GM12891 (cell line): ENCODE measurements around the gene YJU2.
"Not testable (repeated sequence)": the region's sequence is repeated elsewhere in the genome, so short reads cannot be mapped to it uniquely, and the experiment has no call there.

Experiments
- DNase-seq: peaks from one replicate; pipeline ENCODE4 v3.0.0; 2011; ENCODE audit warnings: low spot score; ENCODE audit not compliant: insufficient read length
- FAIRE-seq: peaks from 2 replicates; lab custom pipeline; 2011; peaks lifted over from hg19 to GRCh38; lab: Jason Lieb, UNC
- PAX5 ChIP-seq: IDR thresholded peaks from 2 replicates; pipeline ENCODE4 v1.6.1; 2011; ENCODE audit warnings: low read length, moderate library complexity, mild to moderate bottlenecking; ENCODE audit not compliant: insufficient read depth, severe bottlenecking
- POLR2A ChIP-seq: IDR thresholded peaks from 2 replicates; pipeline ENCODE4 v1.6.1; 2011; ENCODE audit warnings: low read depth, low read length, control low read depth
- POLR2AphosphoS5 ChIP-seq: IDR thresholded peaks from 2 replicates; pipeline ENCODE4 v1.6.1; 2011; ENCODE audit warnings: low read depth, low read length, control low read depth
- POU2F2 ChIP-seq: IDR thresholded peaks from 2 replicates; pipeline ENCODE4 v1.6.1; 2011; ENCODE audit warnings: low read depth, mild to moderate bottlenecking, control low read depth, low read length, moderate library complexity
- SPI1 ChIP-seq: IDR thresholded peaks from 2 replicates; pipeline ENCODE4 v1.6.1; 2011; ENCODE audit warnings: low read depth, low read length, control low read depth
- TAF1 ChIP-seq: IDR thresholded peaks from 2 replicates; pipeline ENCODE4 v1.6.1; 2011; ENCODE audit warnings: low read depth, low read length, control low read depth

The YJU2 gene

DNA sequence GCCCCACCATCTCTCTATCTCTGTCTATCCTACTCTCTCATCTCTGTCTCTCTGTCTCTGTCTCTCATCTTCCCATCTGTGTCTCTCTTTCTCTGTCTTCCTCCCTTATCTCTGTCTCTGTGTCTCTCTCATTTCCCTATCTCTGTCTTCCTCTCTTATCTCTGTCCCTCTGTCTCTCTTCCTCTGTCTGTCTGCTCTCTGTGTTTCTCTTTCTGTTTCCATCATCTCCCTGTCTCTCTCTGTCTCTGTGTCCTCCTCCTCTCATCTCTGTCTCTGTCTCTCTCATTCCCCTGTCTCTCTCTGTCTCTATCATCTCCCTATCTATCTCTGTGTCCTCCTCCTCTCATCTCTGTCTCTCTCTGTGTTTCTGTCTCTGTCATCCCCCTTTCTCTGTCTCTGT lies 19.1 kb upstream of the YJU2 start:
- FAIRE-seq: no peak
- no peak for DNase-seq
- TF ChIP-seq POLR2A (no peak), TAF1 (no peak), POU2F2 (no peak), PAX5 (no peak), POLR2AphosphoS5 (no peak), SPI1 (no peak)

DNA sequence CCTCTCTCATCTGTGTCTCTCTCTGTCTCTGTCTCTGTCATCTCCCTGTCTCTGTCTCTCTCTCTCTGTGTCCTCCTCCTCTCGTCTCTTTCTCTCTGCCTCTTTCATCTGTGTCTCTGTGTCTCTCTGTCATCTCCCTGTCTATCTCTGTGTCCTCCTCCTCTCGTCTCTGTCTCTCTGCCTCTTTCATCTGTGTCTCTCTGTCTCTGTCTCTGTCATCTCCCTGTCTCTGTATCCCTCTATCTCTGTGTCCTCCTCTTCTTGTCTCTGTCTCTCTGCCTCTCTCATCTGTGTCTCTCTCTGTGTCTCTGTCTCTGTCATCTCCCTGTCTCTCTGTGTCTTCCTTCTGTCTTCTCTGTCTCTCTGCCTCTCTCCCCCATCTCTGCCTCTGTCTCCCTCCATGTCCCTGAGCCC lies 18.1 kb upstream of the YJU2 start:
- FAIRE-seq (no peak), DNase-seq (no peak)
- TF ChIP-seq PAX5: no peak
- TF ChIP-seq POU2F2: no peak
- no peak for TF ChIP-seq POLR2AphosphoS5
- TF ChIP-seq POLR2A: no peak
- no peak for TF ChIP-seq TAF1
- no peak for TF ChIP-seq SPI1

DNA sequence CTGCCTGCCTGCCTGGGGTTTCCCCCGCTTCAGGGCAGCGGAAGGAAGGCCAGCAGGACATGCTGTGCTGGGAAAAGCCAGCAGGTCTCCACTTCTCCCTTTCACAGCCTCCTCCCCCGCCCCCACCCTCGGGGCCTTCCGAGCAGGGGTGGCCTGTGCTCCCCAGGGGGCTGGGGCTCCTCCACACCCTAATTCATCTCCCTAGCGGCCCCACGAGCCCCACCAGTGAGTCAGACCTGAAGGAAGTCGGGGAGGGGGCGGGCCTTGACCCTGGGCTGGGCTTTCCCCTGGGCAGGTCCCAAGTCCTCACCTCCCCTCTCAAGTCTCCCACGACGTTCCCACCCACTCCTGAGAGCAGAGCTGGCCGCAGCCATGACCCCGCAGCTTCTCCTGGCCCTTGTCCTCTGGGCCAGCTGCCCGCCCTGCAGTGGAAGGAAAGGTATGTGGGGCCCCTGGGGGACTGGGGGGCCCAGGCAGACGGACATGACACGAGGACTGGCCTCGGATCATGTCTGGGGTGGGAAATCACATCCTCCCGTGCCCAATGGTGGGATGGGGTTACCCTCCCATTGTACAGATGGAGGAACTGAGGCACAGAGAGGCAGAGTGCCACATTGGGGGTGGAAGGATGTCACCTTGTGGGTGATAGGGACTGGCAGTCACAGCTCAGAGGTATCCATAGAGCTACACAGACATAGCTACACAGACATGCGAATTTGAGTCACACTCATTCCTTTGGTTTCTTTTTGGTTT lies 17.5 kb upstream of the YJU2 start, which contains the start of gene EBI3:
TSS of gene EBI3 (plus strand) at position 345 of the 753 bp plus-strand sequence. CDS start at position 373, 28 bp downstream.
- FAIRE-seq: peak; percentile 83
- peak; percentile 61 for DNase-seq

DNA sequence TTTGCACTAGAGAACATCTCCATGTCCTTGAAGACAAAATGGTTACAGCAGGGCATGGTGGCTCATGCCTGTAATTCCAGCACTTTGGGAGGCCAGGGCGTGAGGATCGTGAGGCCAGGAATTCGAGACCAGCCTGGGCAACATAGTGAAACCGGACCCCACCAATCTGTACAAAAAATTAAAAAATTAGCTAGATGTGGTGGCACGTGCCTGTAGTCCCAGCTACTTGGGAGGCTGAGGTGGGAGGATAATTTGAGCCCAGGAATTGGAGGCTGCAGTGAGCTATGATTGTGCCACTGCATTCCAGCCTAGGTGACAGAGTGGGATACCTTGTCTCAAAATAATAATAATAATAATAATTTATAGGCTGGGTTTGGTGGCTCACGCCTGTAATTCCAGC lies 16.6 kb upstream of the YJU2 start:
- FAIRE-seq, DNase-seq: not testable (repeated sequence)

More for the DNA sequence above, 17.5 kb upstream of the YJU2 start, which contains the start of gene EBI3:
- TF ChIP-seq POU2F2 (peak; percentile 40; the same call in 1 of the 2 replicates), TAF1 (peak; percentile 66), POLR2AphosphoS5 (no peak; the same call in 1 of the 2 replicates), SPI1 (peak; percentile 71), PAX5 (no peak), POLR2A (no peak; the same call in 1 of the 2 replicates)

DNA sequence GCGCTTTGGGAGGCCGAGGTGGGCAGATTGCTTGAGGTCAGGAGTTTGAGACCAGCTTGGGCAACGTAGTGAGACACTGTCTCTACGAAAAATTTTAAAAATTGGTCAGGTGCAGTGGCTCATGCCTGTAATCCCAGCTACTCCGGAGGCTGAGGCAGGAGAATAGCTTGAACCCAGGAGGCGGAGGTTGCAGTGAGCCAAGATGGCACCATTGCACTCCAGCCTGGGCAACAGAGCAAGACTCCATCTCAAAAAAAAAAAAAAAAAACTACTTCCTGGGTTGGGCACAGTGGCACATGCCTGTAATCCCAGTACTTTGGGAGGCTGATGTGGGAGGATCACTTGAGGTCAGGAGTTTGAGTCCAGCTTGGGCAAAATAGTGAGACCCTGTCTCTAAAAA lies 15.4 kb upstream of the YJU2 start:
- FAIRE-seq, DNase-seq: not testable (repeated sequence)

DNA sequence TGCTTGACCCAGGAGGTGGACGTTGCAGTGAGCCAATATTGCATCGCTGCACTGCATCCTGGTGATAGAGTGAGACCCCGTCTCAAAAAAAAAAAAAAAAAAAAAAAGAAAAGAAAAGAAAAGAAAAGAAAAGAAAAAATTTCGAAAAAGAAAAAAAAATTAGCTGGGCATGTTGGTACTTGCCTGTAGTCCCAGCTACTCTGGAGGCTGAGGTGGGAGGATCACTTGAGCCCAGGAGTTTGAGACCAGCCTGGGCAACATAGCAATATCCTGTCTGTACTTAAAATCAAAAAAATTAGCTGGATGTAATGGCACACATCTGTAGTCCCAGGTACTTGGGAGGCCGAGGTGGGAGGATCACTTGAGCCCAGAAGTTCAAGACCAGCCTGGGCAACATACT lies 14.7 kb upstream of the YJU2 start:
- FAIRE-seq, DNase-seq: not testable (repeated sequence)

DNA sequence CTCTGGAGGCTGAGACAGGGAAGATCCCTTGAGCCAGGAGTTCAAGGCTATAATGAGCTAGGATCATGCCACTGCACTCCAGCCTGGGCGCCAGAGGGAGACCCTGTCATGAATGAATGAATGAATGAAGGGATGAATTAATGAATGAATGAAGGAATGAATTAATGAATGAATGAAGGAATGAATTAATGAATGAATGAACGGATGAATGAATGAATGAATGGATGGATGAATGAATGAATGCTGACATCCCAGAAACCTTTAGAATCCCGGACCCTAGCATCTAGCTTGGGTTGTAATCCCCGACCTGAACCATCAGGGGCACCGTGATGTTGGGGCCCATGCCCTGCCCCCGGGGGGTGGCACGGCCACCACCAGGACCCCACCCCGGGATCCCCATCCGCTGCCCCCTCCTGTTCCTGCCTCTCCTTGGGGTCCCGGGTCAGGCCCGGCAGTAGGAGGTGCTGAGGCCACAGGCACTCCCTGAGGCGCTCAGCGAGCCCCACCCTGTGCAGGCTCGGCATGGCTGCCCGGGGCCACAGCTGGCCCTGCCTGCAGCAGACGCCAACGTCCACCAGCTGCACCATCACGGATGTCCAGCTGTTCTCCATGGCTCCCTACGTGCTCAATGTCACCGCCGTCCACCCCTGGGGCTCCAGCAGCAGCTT lies 14.1 kb upstream of the YJU2 start:
- DNase-seq: no peak

DNA sequence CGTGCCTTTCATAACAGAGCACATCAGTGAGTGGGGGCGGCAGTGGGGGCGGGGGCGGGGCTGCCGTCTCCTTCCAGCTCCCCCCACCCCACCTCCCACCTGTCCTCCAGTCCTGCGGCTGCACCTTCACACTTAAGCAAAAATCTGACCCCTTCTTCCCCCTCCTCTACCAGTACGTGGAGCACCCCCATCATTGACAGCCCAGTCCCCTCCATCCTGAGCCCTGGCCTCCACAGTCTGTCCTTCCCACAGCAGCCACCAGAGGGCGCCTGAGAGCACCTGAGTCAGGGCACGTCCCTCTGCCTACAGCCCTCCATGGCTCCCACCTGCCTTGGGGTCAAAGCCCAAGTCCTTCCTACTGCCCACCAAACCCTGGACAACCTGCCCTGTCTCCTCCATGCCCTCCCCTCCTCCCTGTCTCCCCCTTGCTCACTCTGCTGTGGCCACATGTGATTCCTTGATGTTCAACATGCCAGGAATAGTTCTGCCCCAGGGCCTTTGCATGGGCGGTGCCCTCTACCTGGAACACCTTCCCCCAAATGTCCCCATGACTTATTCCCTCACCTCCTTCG lies 13.5 kb upstream of the YJU2 start:
- no peak for DNase-seq
- TF ChIP-seq POLR2A (0 out of 2 replicates have a peak, but pooled peaks have one; percentile 9), SPI1 (no peak), PAX5 (no peak), POU2F2 (peak; percentile 48; the same call in 1 of the 2 replicates), POLR2AphosphoS5 (0 out of 2 replicates have a peak, but pooled peaks have one; percentile 18), TAF1 (no peak)
- peak; percentile 52 for FAIRE-seq

More for the DNA sequence above, 14.1 kb upstream of the YJU2 start:
- no peak for FAIRE-seq
- TF ChIP-seq POLR2AphosphoS5 (0 out of 2 replicates have a peak, but pooled peaks have one; percentile 33), POLR2A (no peak), SPI1 (no peak)

DNA sequence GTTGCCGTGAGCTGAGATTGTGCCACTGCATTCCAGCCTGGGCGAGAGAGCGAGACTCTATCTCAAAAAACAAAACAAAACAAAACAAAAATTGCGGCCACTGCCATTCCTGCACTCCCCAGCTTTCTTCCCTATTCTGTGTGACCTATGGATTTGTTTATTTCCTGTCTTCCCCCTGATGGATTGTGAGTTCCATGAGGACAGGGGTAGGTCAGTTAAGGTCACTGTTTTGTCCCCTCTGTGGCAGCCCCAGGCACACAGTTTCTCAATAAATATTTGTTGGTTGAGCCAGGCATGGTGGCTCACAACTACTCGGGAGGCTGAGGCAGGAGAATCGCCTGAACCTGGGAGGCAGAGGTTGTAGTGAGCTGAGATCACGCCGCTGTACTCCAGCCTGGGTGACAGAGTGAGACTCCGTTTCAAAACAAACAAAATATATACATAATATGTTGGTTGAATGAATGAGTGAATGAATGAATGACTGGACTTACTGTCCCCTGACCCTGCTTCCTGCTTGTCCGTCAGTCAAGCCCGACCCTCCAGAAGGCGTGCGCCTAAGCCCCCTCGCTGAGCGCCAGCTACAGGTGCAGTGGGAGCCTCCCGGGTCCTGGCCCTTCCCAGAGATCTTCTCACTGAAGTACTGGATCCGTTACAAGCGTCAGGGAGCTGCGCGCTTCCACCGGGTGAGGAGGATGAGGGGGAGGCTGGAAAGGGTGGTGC lies 12.6 kb upstream of the YJU2 start:
- no peak for TF ChIP-seq POU2F2
- no peak for TF ChIP-seq TAF1
- no peak for TF ChIP-seq SPI1
- no peak for TF ChIP-seq POLR2A
- no peak for TF ChIP-seq PAX5
- TF ChIP-seq POLR2AphosphoS5: no peak
- FAIRE-seq: no peak
- no peak for DNase-seq

DNA sequence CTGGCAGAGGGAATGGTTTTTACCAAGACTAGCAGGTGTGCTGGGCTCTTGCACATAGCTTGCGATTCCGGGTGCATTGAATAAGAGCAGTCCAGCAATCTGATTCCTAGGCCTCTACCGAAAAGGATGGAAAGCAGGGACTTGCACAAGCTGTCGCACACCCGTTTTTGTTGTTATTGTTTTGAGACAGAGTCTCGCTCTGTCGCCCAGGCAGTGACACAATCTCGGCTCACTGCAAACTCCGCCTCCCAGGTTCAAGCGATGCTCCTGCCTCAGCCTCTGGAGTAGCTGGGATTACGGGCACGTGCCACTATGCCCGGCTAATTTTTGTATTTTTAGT lies 12.0 kb upstream of the YJU2 start:
- FAIRE-seq (no peak), DNase-seq (no peak)
- no peak for TF ChIP-seq POLR2AphosphoS5
- TF ChIP-seq POLR2A: no peak

DNA sequence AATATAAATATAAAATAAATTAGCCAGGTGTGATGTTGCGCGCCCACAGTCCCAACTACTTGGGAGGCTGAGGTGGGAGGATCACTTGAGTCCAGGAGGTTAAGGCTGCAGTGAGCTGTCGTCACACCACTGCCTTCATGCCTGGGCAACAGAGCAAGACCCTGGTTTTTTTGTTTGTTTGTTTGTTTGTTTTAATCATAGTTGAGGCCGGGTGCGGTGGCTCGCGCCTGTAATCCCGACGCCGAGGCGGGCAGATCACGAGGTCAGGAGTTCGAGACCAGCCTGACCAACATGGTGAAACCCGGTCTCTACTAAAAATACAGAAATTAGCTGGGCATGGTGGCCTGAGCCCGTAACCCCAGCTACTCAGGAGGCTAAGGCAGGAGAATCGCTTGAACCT lies 9.4 kb upstream of the YJU2 start:
- not testable (repeated sequence) for DNase-seq, FAIRE-seq
